Muscle of leg (tissue), 16 donors: ENCODE measurements around the gene NR2C1. TPM values are rescaled to one million over a fixed set of nuclear protein-coding genes. Genes with fewer than 3 reads are reported as not detected.

ENCODE experiments used
- DNase-seq: peaks from one replicate; pipeline ENCODE4 v3.0.0; 2013
- H3K27ac ChIP-seq: one replicate; pipeline ENCODE4 v1.5.1; 2013; ENCODE audit warnings: mild to moderate bottlenecking, low read length, control low read depth
- H3K27me3 ChIP-seq: one replicate; pipeline ENCODE4 v1.6.1; 2013; ENCODE audit warnings: low read length; ENCODE audit not compliant: control insufficient read depth, insufficient read depth
- H3K36me3 ChIP-seq: one replicate; pipeline ENCODE4 v1.6.1; 2013; ENCODE audit warnings: low read length; ENCODE audit not compliant: control insufficient read depth, insufficient read depth
- H3K4me1 ChIP-seq: one replicate; pipeline ENCODE4 v1.6.1; 2013; ENCODE audit warnings: low read length; ENCODE audit not compliant: control insufficient read depth, insufficient read depth
- H3K4me3 ChIP-seq: one replicate; pipeline ENCODE4 v1.5.1; 2013; ENCODE audit warnings: low read length, control low read depth
- H3K9me3 ChIP-seq: replicated peaks from 2 replicates; pipeline ENCODE4 v1.6.1; 2013; ENCODE audit warnings: low read depth, low read length; ENCODE audit not compliant: control insufficient read depth
- WGBS: methylation state at CpG from one replicate; pipeline ENCODE4 v1.1.5; 2013; ENCODE audit warnings: missing lambda C conversion rate; ENCODE audit not compliant: insufficient coverage; 5-methylcytosine and 5-hydroxymethylcytosine counted together
- long read RNA-seq, 11 donors: transcript quantifications; one replicate each; lab custom pipeline, GENCODE V29; 2026
- polyA plus RNA-seq, 8 donors: library from polyadenylated mRNA; unstranded; fragments of 120-200 nt; gene quantifications; one replicate each; pipeline versions ENCODE4 v1.2.1 to v1.2.3, GENCODE V29; 2013; ENCODE audit warnings: inconsistent platforms in 1 of 8, low replicate concordance in 1 of 8; ENCODE audit not compliant: insufficient read length in 8 of 8, insufficient read depth in 1 of 8
- total RNA-seq: library from RNA; stranded (reverse); fragments of 120-200 nt; gene quantifications from one replicate; pipeline ENCODE4 v1.2.4, GENCODE V29; 2013

Gene NR2C1
- total RNA-seq (34.4 TPM), polyA plus RNA-seq (10 to 100 TPM; 31.5 to 38.5 (median 32.3) TPM)
- long read RNA-seq, donor 1 = 0 reads
- long read RNA-seq, donor 2 = 0 reads
- long read RNA-seq, donor 3, partial matches to known transcripts = 0 of 2 reads
- long read RNA-seq, donor 3, other reads (novel, unspliced or antisense) = 0 of 2 reads
- long read RNA-seq, donor 4, full-length matches to known transcripts = 1 of 1 reads
- long read RNA-seq, donor 4, partial matches to known transcripts = 0 of 1 reads
- long read RNA-seq, donor 4, other reads (novel, unspliced or antisense) = 0 of 1 reads
- long read RNA-seq, donor 5, full-length matches to known transcripts = 3 of 3 reads
- long read RNA-seq, donor 5, partial matches to known transcripts = 0 of 3 reads
- long read RNA-seq, donor 5, other reads (novel, unspliced or antisense) = 0 of 3 reads
- long read RNA-seq, donor 6, partial matches to known transcripts = 7 of 7 reads
- long read RNA-seq, donor 6, other reads (novel, unspliced or antisense) = 0 of 7 reads
- long read RNA-seq, donor 7 = 0 reads
- long read RNA-seq, donor 8, partial matches to known transcripts = 0 of 2 reads
- long read RNA-seq, donor 8, other reads (novel, unspliced or antisense) = 0 of 2 reads
- long read RNA-seq, donor 9, full-length matches to known transcripts = 2 of 2 reads
- long read RNA-seq, donor 9, partial matches to known transcripts = 0 of 2 reads
- long read RNA-seq, donor 9, other reads (novel, unspliced or antisense) = 0 of 2 reads
- long read RNA-seq, donor 10, full-length matches to known transcripts = 4 of 4 reads
- long read RNA-seq, donor 10, partial matches to known transcripts = 0 of 4 reads
- long read RNA-seq, donor 10, other reads (novel, unspliced or antisense) = 0 of 4 reads
- long read RNA-seq, donor 11, full-length matches to known transcripts = 3 of 3 reads
- long read RNA-seq, donor 11, partial matches to known transcripts = 0 of 3 reads
- long read RNA-seq, donor 11, other reads (novel, unspliced or antisense) = 0 of 3 reads

- Histone ChIP-seq H3K27ac (peak within 1 kb of the TSS; percentile 85), H3K36me3 (no peaks in the 10 kb centered on the region), H3K27me3 (no peaks in the 10 kb centered on the region), H3K4me3 (peak within 1 kb of the TSS; percentile 80), H3K9me3 (no peaks in the 10 kb centered on the region), H3K4me1 (peaks cover 4% of the 10 kb centered on the region)
- peak; percentile 98 for DNase-seq
- under 1% methylated on average over 90 of the region's 99 CpGs for WGBS
Observed at GRCh38 chr12:95072900-95073697, at the start of gene NR2C1. Gene NR2C1, minus strand, starts transcription at chr12:95073618. Its CDS starts 6,234 bp downstream, at chr12:95067384.

- H3K4me1 ChIP-seq = no peaks in the 10 kb centered on the region
- H3K36me3 ChIP-seq = no peaks in the 10 kb centered on the region
- H3K9me3 ChIP-seq = no peaks in the 10 kb centered on the region
- DNase-seq = no peak
- no peak overlapping the region for H3K4me3 ChIP-seq
- no peak overlapping the region for H3K27ac ChIP-seq
- no peaks in the 10 kb centered on the region for H3K27me3 ChIP-seq
- WGBS = 58% methylated on average over 2 of the region's 3 CpGs
Observed at GRCh38 chr12:95118788-95119179, 45.4 kb upstream of the NR2C1 start.

DNA sequence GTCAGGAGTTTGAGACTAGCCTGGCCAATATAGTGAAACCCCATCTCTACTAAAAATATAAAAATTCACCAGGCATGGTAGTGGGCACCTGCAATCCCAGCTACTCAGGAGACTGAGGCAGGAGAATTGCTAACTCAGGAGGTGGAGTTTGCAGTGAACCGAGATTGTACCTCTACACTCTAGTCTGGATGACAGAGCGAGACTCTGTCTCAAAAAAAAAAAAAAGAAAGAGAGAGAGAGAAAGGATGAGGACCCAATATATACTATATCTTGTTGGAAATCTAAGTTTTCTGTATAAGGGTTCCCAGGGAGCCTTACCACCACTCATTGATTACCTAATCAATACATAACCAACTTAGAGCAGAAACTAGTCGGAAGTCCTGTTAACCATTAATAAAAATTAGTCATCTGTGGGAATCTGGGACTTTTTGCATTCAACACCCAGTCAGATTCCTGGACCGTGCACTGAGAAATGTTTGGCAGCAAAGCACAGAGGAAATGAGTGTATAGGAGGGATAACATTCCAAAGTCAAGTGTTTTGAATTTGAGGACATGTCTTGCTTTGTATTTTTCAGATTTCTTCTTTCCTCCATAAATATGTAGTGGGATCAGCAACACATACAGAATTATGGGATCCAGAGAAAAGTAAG is 44.8 kb upstream of the NR2C1 start:
- WGBS = no CpG with 5 or more reads among the region's 4 CpGs

DNA sequence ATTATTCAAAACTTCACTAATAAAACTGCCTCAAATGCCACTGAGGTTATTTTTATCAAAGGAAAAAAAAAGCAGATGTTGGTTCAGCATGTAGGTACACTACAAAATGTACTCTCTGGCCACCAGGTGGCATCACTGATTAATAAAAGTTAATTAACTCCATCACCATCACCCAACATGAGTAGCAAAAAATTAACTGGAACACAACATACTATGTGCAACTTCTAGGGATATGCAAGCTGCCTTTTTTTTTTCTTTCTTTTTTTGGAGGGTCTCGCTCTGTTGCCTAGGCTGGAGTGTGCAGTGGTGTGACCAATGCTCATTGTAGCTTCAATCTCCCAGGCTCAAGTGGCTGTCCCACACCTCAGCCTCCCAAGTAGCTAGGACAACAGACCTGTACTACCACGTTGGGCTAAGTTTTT is 43.8 kb upstream of the NR2C1 start:
- Histone ChIP-seq H3K4me1 (no peaks in the 10 kb centered on the region), H3K9me3 (no peaks in the 10 kb centered on the region), H3K27ac (no peak overlapping the region), H3K4me3 (no peak overlapping the region), H3K27me3 (no peaks in the 10 kb centered on the region), H3K36me3 (no peaks in the 10 kb centered on the region)
- peak; percentile 81 for DNase-seq
- no CpG with 5 or more reads among the region's 2 CpGs for WGBS

More for the DNA sequence above, 44.8 kb upstream of the NR2C1 start:
- peak; percentile 28 for DNase-seq
- no peaks in the 10 kb centered on the region for H3K4me1 ChIP-seq
- no peaks in the 10 kb centered on the region for H3K9me3 ChIP-seq
- H3K4me3 ChIP-seq = no peak overlapping the region
- no peak overlapping the region for H3K27ac ChIP-seq
- no peaks in the 10 kb centered on the region for H3K27me3 ChIP-seq
- H3K36me3 ChIP-seq = no peaks in the 10 kb centered on the region

DNA sequence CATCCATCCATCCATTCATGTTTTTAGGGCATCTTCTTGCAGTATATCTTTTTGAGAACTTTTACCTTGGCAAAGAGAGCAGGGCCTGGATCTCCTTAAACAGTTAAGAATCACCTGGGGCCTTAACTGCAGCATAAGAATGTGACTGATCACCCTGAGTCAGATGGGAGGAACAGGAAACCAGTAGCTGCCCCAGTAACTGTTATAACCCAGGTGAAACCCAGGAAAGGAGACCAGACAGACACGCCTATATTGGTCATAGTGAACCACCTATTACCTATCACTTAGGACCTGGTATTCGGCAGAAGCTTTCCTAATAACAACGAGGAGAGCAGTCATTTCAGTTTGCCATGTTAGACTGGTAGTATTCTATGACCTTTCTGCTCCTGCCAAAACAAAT is 43.4 kb upstream of the NR2C1 start:
- Histone ChIP-seq H3K27me3 (no peaks in the 10 kb centered on the region), H3K4me1 (no peaks in the 10 kb centered on the region), H3K9me3 (no peaks in the 10 kb centered on the region), H3K27ac (no peak overlapping the region), H3K4me3 (no peak overlapping the region), H3K36me3 (no peaks in the 10 kb centered on the region)
- WGBS = no CpG with 5 or more reads among the region's 3 CpGs
- DNase-seq = no peak

DNA sequence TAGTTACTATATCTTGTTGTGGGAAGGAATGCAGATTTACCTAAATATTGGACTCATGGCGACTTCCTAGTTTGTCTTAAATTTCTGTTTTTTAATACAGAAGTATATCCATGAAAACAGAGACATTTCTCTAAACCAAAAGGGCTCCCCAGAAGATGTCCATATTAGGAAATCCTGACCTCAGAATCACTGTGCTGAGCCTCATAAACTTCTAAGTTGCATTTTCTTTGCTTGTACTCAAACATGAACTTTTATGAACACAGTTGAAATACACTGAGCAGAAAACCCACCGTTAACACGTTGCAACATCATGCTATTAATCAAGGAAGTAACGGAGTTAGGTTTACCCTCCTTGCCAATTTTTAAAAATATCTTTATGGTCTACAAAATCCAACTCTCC is 42.9 kb upstream of the NR2C1 start:
- no peak for DNase-seq
- Histone ChIP-seq H3K27ac (no peak overlapping the region), H3K36me3 (no peaks in the 10 kb centered on the region), H3K4me1 (no peaks in the 10 kb centered on the region), H3K9me3 (no peaks in the 10 kb centered on the region), H3K4me3 (no peak overlapping the region), H3K27me3 (no peaks in the 10 kb centered on the region)
- 73% methylated on average over 3 of the region's 4 CpGs for WGBS

DNA sequence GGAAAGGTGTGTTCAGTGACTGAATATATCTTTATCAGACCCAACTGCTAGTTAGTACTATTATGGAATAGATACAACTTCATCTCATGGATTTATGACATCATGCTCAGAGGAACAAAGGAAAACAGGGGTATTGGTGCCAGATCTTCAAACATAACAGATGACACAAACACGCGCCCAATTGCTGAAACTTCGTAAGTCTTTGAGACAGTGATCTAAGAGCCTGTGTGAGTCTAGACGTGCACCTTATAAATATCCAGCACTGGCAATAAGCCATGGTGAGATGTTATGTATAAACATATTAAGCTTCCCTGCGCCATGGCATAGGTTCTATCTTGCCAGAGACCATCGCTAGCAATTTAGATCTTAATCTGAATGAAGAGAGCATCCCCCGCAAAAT is 42.2 kb upstream of the NR2C1 start:
- Histone ChIP-seq H3K27ac (no peak overlapping the region), H3K9me3 (no peaks in the 10 kb centered on the region), H3K4me1 (no peaks in the 10 kb centered on the region), H3K36me3 (no peaks in the 10 kb centered on the region), H3K4me3 (no peak overlapping the region), H3K27me3 (no peaks in the 10 kb centered on the region)
- DNase-seq = no peak
- WGBS = no CpG with 5 or more reads among the region's 7 CpGs

DNA sequence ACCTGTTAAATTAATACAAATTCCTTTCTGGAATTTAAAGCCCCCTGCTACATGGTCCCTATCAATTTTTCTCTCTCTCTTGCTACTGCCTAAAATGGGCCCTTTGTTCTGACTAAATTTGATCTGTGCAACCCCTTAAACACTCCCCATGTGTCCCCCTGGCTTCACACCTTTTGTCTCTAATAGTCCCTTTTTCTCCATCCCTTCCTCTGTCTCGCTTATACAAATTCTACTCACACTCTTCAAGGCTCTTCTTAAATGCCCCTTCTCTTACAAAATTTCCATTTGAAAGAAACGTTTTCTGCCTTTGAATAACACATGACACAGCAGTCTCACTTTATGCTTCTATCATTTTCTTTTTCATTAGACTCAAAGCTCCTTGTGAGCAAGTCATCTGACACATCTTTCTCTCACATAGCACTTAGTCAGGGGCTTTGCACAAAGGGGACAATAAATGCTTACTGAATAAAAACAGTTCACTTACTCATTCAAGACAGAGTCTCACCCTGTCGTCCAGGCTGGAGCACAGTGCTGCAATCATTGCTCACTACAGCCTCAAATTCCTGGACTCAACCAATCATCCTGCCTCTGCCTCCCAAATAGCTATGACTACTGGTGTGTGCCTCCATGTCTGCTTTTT is 41.5 kb upstream of the NR2C1 start:
- Histone ChIP-seq H3K36me3 (no peaks in the 10 kb centered on the region), H3K9me3 (no peaks in the 10 kb centered on the region), H3K4me3 (no peak overlapping the region), H3K4me1 (no peaks in the 10 kb centered on the region), H3K27me3 (no peaks in the 10 kb centered on the region), H3K27ac (no peak overlapping the region)
- WGBS = 61% methylated on average over 3 of the region's 3 CpGs
- DNase-seq = no peak

DNA sequence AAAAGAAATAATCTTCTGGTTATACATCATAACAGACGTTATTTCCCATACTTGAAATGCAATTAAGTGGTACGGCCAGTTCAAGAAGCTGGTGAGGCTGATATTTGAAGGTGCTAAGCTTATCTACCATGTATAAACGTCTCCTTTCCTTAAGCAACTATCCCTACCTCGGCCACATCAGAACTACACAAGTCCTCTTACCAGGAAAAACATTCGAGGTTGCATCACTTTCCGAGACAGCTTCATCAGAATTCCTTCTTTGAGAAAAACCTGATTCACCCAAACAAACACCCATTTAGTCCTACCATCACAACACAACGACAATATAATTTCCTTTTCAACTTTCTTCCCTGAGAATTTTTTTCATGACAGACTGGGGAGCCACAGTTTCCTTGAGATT is 33.9 kb upstream of the NR2C1 start:
- DNase-seq = no peak
- H3K36me3 ChIP-seq = peaks cover 5% of the 10 kb centered on the region
- H3K4me3 ChIP-seq = no peak overlapping the region
- H3K4me1 ChIP-seq = no peaks in the 10 kb centered on the region
- H3K27me3 ChIP-seq = no peaks in the 10 kb centered on the region
- H3K9me3 ChIP-seq = no peaks in the 10 kb centered on the region
- no peak overlapping the region for H3K27ac ChIP-seq
- WGBS = 77% methylated on average over 5 of the region's 7 CpGs
